A549 (cell line): ENCODE measurements around the gene TUBGCP6. TPM values are rescaled to one million over a fixed set of nuclear protein-coding genes. Genes with fewer than 3 reads are reported as not detected.

Experiments
- ATAC-seq, 2 experiments: fragments of 200-7000 bp in 1 of 2; fragments of >200 bp in 1 of 2; cut with Nextera tagmentation in 1 of 2; cut with Tn5 transposase in 1 of 2; 3 replicates each; pipeline versions ENCODE4 v1.8.0 to v1.9.1; 2018 to 2020; ENCODE audit warnings: mild to moderate bottlenecking in 1 of 2, moderate library complexity in 1 of 2
- CTCF ChIA-PET: fragments of 300-600 bp; sonication (Branson Sonifier 250); formaldehyde crosslinking; extraction: SDS; loops from one replicate; lab custom pipeline; 2021; ENCODE audit warnings: antibody characterized with exemption, inconsistent platforms; lab: Yijun Ruan, JAX
- POLR2A ChIA-PET: fragments of 350-600 bp; formaldehyde crosslinking; extraction: SDS; loops from one replicate; lab custom pipeline; 2021; ENCODE audit warnings: antibody characterized with exemption, inconsistent platforms; lab: Yijun Ruan, JAX
- DNase-seq, 2 experiments: peaks; one replicate each; pipeline versions ENCODE4 v3.0.0 to v3.0.0-alpha.2; 2011 to 2016; ENCODE audit warnings: low read depth in 1 of 2, low spot score in 1 of 2
- FAIRE-seq: peaks from 2 replicates; lab custom pipeline; 2011; peaks lifted over from hg19 to GRCh38; lab: Jason Lieb, UNC
- H3K27ac ChIP-seq, 2 experiments: fragments of >200 bp; sonication (Bioruptor Twin); formaldehyde crosslinking; 3 replicates each; pipeline ENCODE4 v1.5.1; 2016 to 2017
- H3K4me1 ChIP-seq: fragments of >200 bp; sonication (Bioruptor Twin); formaldehyde crosslinking; 3 replicates; pipeline ENCODE4 v1.6.1; 2016
- H3K4me2 ChIP-seq: fragments of >200 bp; sonication (Bioruptor Twin); formaldehyde crosslinking; 3 replicates; pipeline ENCODE4 v1.6.1; 2016
- H3K4me3 ChIP-seq: fragments of >200 bp; sonication (Bioruptor Twin); formaldehyde crosslinking; 3 replicates; pipeline ENCODE4 v1.5.1; 2016
- H3K9me3 ChIP-seq: fragments of >200 bp; sonication (Bioruptor Twin); formaldehyde crosslinking; 3 replicates; pipeline ENCODE4 v1.6.1; 2016
- BHLHE40 ChIP-seq: IDR thresholded peaks from 2 replicates; pipeline ENCODE4 v1.6.1; 2012; ENCODE audit warnings: low read depth, low read length, inconsistent platforms
- CBX2 ChIP-seq: fragments of 200-600 bp; sonication (generic); IDR thresholded peaks from 2 replicates; pipeline ENCODE4 v1.6.1; 2016; ENCODE audit warnings: low read depth, mild to moderate bottlenecking, borderline replicate concordance
- CBX8 ChIP-seq: fragments of 200-600 bp; sonication (generic); IDR thresholded peaks from 2 replicates; pipeline ENCODE4 v1.6.1; 2016
- CHD4 ChIP-seq: fragments of 200-600 bp; sonication (generic); IDR thresholded peaks from 2 replicates; pipeline ENCODE4 v1.6.1; 2016; ENCODE audit warnings: antibody characterized with exemption, mild to moderate bottlenecking, borderline replicate concordance
- CTCF ChIP-seq: fragments of >200 bp; sonication (Bioruptor Twin); formaldehyde crosslinking; IDR thresholded peaks from 3 replicates; pipeline ENCODE4 v1.5.1; 2016
- EHF ChIP-seq: fragments of 250-450 bp; sonication (Bioruptor Pico); IDR thresholded peaks from 2 replicates; pipeline ENCODE4 v1.5.0; 2020; ENCODE audit warnings: mild to moderate bottlenecking
- ESRRA ChIP-seq: fragments of 150-350 bp; IDR thresholded peaks from 2 replicates; pipeline ENCODE4 v1.6.1; 2014; ENCODE audit warnings: mild to moderate bottlenecking, low read length, borderline replicate concordance
- FOXS1 ChIP-seq: fragments of 250-450 bp; sonication (Bioruptor Pico); IDR thresholded peaks from 2 replicates; pipeline ENCODE4 v1.5.0; 2020; ENCODE audit warnings: mild to moderate bottlenecking, moderate library complexity
- GATA3 ChIP-seq: IDR thresholded peaks from 2 replicates; pipeline ENCODE4 v1.6.1; 2012; ENCODE audit warnings: borderline replicate concordance
- HDAC2 ChIP-seq: fragments of 200-600 bp; sonication (generic); IDR thresholded peaks from 2 replicates; pipeline ENCODE4 v1.6.1; 2016
- JUNB ChIP-seq: fragments of >200 bp; sonication (Bioruptor Twin); formaldehyde crosslinking; IDR thresholded peaks from 2 replicates; pipeline ENCODE4 v1.6.1; 2016
- KDM1A ChIP-seq: fragments of 200-600 bp; sonication (generic); IDR thresholded peaks from 2 replicates; pipeline ENCODE4 v1.6.1; 2016; ENCODE audit warnings: low read depth, mild to moderate bottlenecking
- KDM5A ChIP-seq: fragments of 200-600 bp; sonication (generic); IDR thresholded peaks from 2 replicates; pipeline ENCODE4 v1.6.1; 2016; ENCODE audit warnings: antibody characterized with exemption, mild to moderate bottlenecking
- MAFK ChIP-seq: fragments of 450-650 bp; IDR thresholded peaks from 2 replicates; pipeline ENCODE4 v1.6.1; 2014; ENCODE audit not compliant: partially characterized antibody
- MAZ ChIP-seq: fragments of 150-350 bp; IDR thresholded peaks from 2 replicates; pipeline ENCODE4 v1.6.1; 2014; ENCODE audit warnings: antibody characterized with exemption, low read depth, low read length, borderline replicate concordance
- NFE2L2 ChIP-seq: fragments of 150-350 bp; conservative IDR thresholded peaks from 2 replicates; pipeline ENCODE4 v1.6.1; 2014; ENCODE audit warnings: low read length
- PBX3 ChIP-seq: IDR thresholded peaks from 2 replicates; pipeline ENCODE4 v1.6.1; 2012
- PHF8 ChIP-seq: fragments of 200-600 bp; sonication (generic); IDR thresholded peaks from 2 replicates; pipeline ENCODE4 v1.6.1; 2016; ENCODE audit warnings: low read depth, mild to moderate bottlenecking, antibody characterized with exemption, moderate library complexity, borderline replicate concordance
- POLR2AphosphoS2 ChIP-seq: conservative IDR thresholded peaks from 2 replicates; pipeline ENCODE4 v1.6.1; 2012; ENCODE audit warnings: low read length, improper control_type of control experiment, inconsistent platforms
- RAD21 ChIP-seq, 2 experiments: fragments of >200 bp in 1 of 2; sonication (Bioruptor Twin) in 1 of 2; formaldehyde crosslinking in 1 of 2; IDR thresholded peaks in 1 of 2; conservative IDR thresholded peaks in 1 of 2; 2 replicates in 1 of 2; 3 replicates in 1 of 2; pipeline ENCODE4 v1.6.1; 2012 to 2018; ENCODE audit warnings: inconsistent platforms in 1 of 2
- RCOR1 ChIP-seq: fragments of 150-350 bp; IDR thresholded peaks from 2 replicates; pipeline ENCODE4 v1.6.1; 2014; ENCODE audit warnings: antibody characterized with exemption, low read length, low read depth
- USF2 ChIP-seq: fragments of 450-650 bp; IDR thresholded peaks from 2 replicates; pipeline ENCODE4 v1.6.1; 2014; ENCODE audit warnings: antibody characterized with exemption
- ZC3H11A ChIP-seq: fragments of 450-650 bp; IDR thresholded peaks from 2 replicates; pipeline ENCODE4 v1.6.1; 2014; ENCODE audit warnings: antibody characterized with exemption, mild to moderate bottlenecking
- ZNF302 ChIP-seq: fragments of 250-450 bp; sonication (Bioruptor Pico); IDR thresholded peaks from 2 replicates; pipeline ENCODE4 v1.9.0; 2021; ENCODE audit warnings: inconsistent platforms, mild to moderate bottlenecking, moderate library complexity
- WGBS: methylation state at CpG from one replicate; pipeline ENCODE4 v1.1.6; 2017; ENCODE audit errors: missing lambda C conversion rate; 5-methylcytosine and 5-hydroxymethylcytosine counted together
- polyA plus RNA-seq, 4 experiments: library from polyadenylated mRNA; depleted of rRNA in 3 of 4; stranded (reverse); fragments of >200 nt; fragmentation: RNase III in 1 of 4; extraction: RNeasy Plus Mini Kit Qiagen cat#74134 plus additional on column Dnase treatment in 1 of 4; gene quantifications; 2 replicates in 3 of 4; 3 replicates in 1 of 4; pipeline ENCODE4 v1.2.3, GENCODE V29; 2011 to 2017
- TF ChIP-seq, protein P1 (sequence below): fragments of 250-450 bp; sonication (Bioruptor Pico); IDR thresholded peaks from 2 replicates; pipeline ENCODE4 v1.5.0; 2020; ENCODE audit warnings: low read depth, mild to moderate bottlenecking, moderate library complexity
- TF ChIP-seq, protein P2 (sequence below): fragments of 250-450 bp; sonication (Bioruptor Pico); IDR thresholded peaks from 2 replicates; pipeline ENCODE4 v1.5.0; 2021; ENCODE audit warnings: mild to moderate bottlenecking, moderate library complexity, borderline replicate concordance
- TF ChIP-seq, protein P3 (sequence below): IDR thresholded peaks from 2 replicates; pipeline ENCODE4 v1.6.1; 2012

The TUBGCP6 gene
- polyA plus RNA-seq, 2 of the 4 experiments (the other 2 are of a cell fraction): 6.5 to 14.2 TPM

GRCh38 chr22:50226875-50227165, 18.0 kb downstream of the TUBGCP6 start:
- 96% methylated on average over 4 of the region's 18 CpGs for WGBS
- Histone ChIP-seq H3K4me3 (no peak overlapping the region), H3K27ac (no peak overlapping the region), H3K4me1 (no peaks in the 10 kb centered on the region), H3K4me2 (no peak overlapping the region), H3K9me3 (no peaks in the 10 kb centered on the region)
- ChIA-PET POLR2A (no interaction called here), CTCF (interaction anchor here (1.0 to 2.7 kb wide), 3 partner anchors 11 to 63 kb away, joined by 3 to 10 read pairs (median 4); no protein-coding TSS in a partner anchor)
- no peak for ATAC-seq
- TF ChIP-seq CBX2 (no peak), HDAC2 (no peak), GATA3 (no peak), EHF (CRISPR knock-in tag) (no peak), USF2 (no peak), JUNB (no peak), ZC3H11A (no peak), MAFK (no peak), CBX8 (no peak), RCOR1 (no peak), POLR2AphosphoS2 (no peak), FOXS1 (CRISPR knock-in tag) (no peak), CHD4 (no peak), CTCF (no peak), MAZ (no peak), ZNF302 (CRISPR knock-in tag) (no peak), BHLHE40 (no peak), KDM1A (no peak)
- TF ChIP-seq, protein P1, sequence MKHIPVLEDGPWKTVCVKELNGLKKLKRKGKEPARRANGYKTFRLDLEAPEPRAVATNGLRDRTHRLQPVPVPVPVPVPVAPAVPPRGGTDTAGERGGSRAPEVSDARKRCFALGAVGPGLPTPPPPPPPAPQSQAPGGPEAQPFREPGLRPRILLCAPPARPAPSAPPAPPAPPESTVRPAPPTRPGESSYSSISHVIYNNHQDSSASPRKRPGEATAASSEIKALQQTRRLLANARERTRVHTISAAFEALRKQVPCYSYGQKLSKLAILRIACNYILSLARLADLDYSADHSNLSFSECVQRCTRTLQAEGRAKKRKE (CRISPR knock-in tag): no peak
- TF ChIP-seq, protein P2, sequence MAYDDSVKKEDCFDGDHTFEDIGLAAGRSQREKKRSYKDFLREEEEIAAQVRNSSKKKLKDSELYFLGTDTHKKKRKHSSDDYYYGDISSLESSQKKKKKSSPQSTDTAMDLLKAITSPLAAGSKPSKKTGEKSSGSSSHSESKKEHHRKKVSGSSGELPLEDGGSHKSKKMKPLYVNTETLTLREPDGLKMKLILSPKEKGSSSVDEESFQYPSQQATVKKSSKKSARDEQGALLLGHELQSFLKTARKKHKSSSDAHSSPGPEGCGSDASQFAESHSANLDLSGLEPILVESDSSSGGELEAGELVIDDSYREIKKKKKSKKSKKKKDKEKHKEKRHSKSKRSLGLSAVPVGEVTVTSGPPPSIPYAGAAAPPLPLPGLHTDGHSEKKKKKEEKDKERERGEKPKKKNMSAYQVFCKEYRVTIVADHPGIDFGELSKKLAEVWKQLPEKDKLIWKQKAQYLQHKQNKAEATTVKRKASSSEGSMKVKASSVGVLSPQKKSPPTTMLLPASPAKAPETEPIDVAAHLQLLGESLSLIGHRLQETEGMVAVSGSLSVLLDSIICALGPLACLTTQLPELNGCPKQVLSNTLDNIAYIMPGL: no peak
- no peak for FAIRE-seq
- DNase-seq: no peak

GRCh38 chr22:50226063-50226874, 18.6 kb downstream of the TUBGCP6 start:
- Histone ChIP-seq H3K4me3 (no peak overlapping the region), H3K9me3 (no peaks in the 10 kb centered on the region), H3K4me2 (no peak overlapping the region), H3K4me1 (no peaks in the 10 kb centered on the region), H3K27ac (no peak overlapping the region)
- CTCF ChIA-PET: interaction anchor here (0.8 to 2.7 kb wide), 4 partner anchors 11 to 273 kb away, joined by 3 to 10 read pairs (median 5); no protein-coding TSS in a partner anchor
- ATAC-seq: no peak
- TF ChIP-seq KDM5A (no peak), NFE2L2 (no peak), ESRRA (no peak), PHF8 (no peak), PBX3 (no peak), RAD21 (conservative IDR thresholded peaks at IDR 0.05 in 1 of 2, IDR thresholded peaks at IDR 0.05 in 1 of 2) (no peak)
- TF ChIP-seq, protein P1 (CRISPR knock-in tag): no peak
- TF ChIP-seq, protein P3, sequence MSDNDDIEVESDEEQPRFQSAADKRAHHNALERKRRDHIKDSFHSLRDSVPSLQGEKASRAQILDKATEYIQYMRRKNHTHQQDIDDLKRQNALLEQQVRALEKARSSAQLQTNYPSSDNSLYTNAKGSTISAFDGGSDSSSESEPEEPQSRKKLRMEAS: no peak
- POLR2A ChIA-PET: no interaction called here
- no peak for DNase-seq
- no peak for FAIRE-seq
- 93% methylated on average over 4 of the region's 31 CpGs for WGBS
